ENCODE data around the gene GNA14. TPM values are rescaled to one million over a fixed set of nuclear protein-coding genes. Genes with fewer than 3 reads are reported as not detected.

Gene GNA14
- polyA plus RNA-seq, 1 donor from 2014 or later: 0.40 TPM

GRCh38 chr9:77374266-77374665 is 273.9 kb downstream of the GNA14 start:
- H3K36me3 ChIP-seq (ENCODE audit: insufficient read depth, low read length): no peaks in the 10 kb centered on the region
- H3K9me3 ChIP-seq (ENCODE audit: low read length): no peaks in the 10 kb centered on the region
- no peak overlapping the region for H3K27ac ChIP-seq (ENCODE audit: low read length)
- no peak overlapping the region for H3K4me3 ChIP-seq (ENCODE audit: low read length)
- H2AFZ ChIP-seq (ENCODE audit: low read depth, low read length): no peak overlapping the region
- H3F3A ChIP-seq (ENCODE audit: insufficient read depth, low read length, poor library complexity, severe bottlenecking): no peaks in the 10 kb centered on the region
- no peak overlapping the region for H3K9ac ChIP-seq (ENCODE audit: low read length)
- H3K27me3 ChIP-seq (ENCODE audit: insufficient read depth, low read depth, low read length): no peaks in the 10 kb centered on the region
- TF ChIP-seq EZH2 (IDR thresholded peaks at IDR 0.05; ENCODE audit: borderline replicate concordance, insufficient read depth, low read length, poor library complexity, severe bottlenecking): no peak
- no peak for TF ChIP-seq TAF1 (IDR thresholded peaks at IDR 0.05; ENCODE audit: low read depth)
- TF ChIP-seq REST (IDR thresholded peaks at IDR 0.05; ENCODE audit: borderline replicate concordance): no peak
- no peak for TF ChIP-seq POLR2AphosphoS5 (IDR thresholded peaks at IDR 0.05)
- TF ChIP-seq MXI1 (conservative IDR thresholded peaks at IDR 0.05; ENCODE audit: poor library complexity, severe bottlenecking): no peak
- TF ChIP-seq EP300 (conservative IDR thresholded peaks at IDR 0.05; ENCODE audit: poor library complexity, severe bottlenecking): no peak
- no peak for TF ChIP-seq CTCF (IDR thresholded peaks at IDR 0.05; ENCODE audit: poor library complexity, severe bottlenecking)
- no peak for TF ChIP-seq RAD21 (conservative IDR thresholded peaks at IDR 0.05)
- no peak for TF ChIP-seq SMC3 (conservative IDR thresholded peaks at IDR 0.05; ENCODE audit: poor library complexity)
- H4K20me1 ChIP-seq (ENCODE audit: insufficient read depth): no peaks in the 10 kb centered on the region
- H3K79me2 ChIP-seq (replicated peaks; ENCODE audit: insufficient read depth, low read length): no peaks in the 10 kb centered on the region
- no peaks in the 10 kb centered on the region for H3K9me2 ChIP-seq (ENCODE audit: insufficient read depth, low read length)
- H3K4me2 ChIP-seq (ENCODE audit: low read length): no peak overlapping the region

Small RNAs within 50 kb of the gene (small RNA-seq; reads per million reads assigned to genes)
- 0 reads per million in 3 experiments for gene RNU6-1303P
